Psoas muscle (tissue), 8 donors: Measurements from ENCODE around the gene MRPS5. TPM values are rescaled to one million over a fixed set of nuclear protein-coding genes. Genes with fewer than 3 reads are reported as not detected.

Experiments
- ATAC-seq, 4 donors: fragments of 200-7000 bp; cut with Tn5 transposase; one replicate each; pipeline ENCODE4 v1.9.1; 2020; ENCODE audit warnings: moderate library complexity in 3 of 4, mild to moderate bottlenecking in 2 of 4
- DNase-seq, 2 donors: peaks; one replicate each; pipeline ENCODE4 v3.0.0-alpha.2; 2020
- H3K27ac ChIP-seq: fragments of 200-600 bp; one replicate; pipeline ENCODE4 v1.8.0; 2022
- H3K27me3 ChIP-seq, 3 donors: fragments of 200-600 bp in 1 of 3; one replicate each; pipeline versions ENCODE4 v1.6.1 to v1.8.0; 2013 to 2022; ENCODE audit warnings: low read length in 2 of 3, mild to moderate bottlenecking in 2 of 3, moderate library complexity in 1 of 3; ENCODE audit not compliant: insufficient read depth in 3 of 3
- H3K36me3 ChIP-seq, 2 donors: fragments of 200-600 bp in 1 of 2; one replicate each; pipeline versions ENCODE4 v1.6.1 to v1.8.0; 2013 to 2022; ENCODE audit warnings: low read depth in 1 of 2, mild to moderate bottlenecking in 1 of 2, moderate library complexity in 1 of 2; ENCODE audit not compliant: insufficient read depth in 1 of 2
- H3K4me1 ChIP-seq: fragments of 200-600 bp; one replicate; pipeline ENCODE4 v1.8.0; 2022
- H3K4me3 ChIP-seq: fragments of 200-600 bp; one replicate; pipeline ENCODE4 v1.8.0; 2022; ENCODE audit warnings: mild to moderate bottlenecking
- H3K9me3 ChIP-seq: fragments of 200-600 bp; one replicate; pipeline ENCODE4 v1.8.0; 2022
- CTCF ChIP-seq: fragments of 200-600 bp; IDR thresholded peaks from one replicate; pipeline ENCODE4 v1.8.0; 2022; ENCODE audit warnings: antibody characterized with exemption
- WGBS, 3 donors: extraction: QIAGEN DNeasy Blood & Tissue Kit; methylation state at CpG; one replicate each; pipeline versions ENCODE4 v1.1.6 to v1.1.7; 2013; 5-methylcytosine and 5-hydroxymethylcytosine counted together
- intact Hi-C, 2 donors: fragments of 100-400 bp; cut with DNase I; formaldehyde crosslinking; loops; one replicate each; pipeline versions ENCODE4 v1.11.0 to v1.14.2; 2022
- polyA plus RNA-seq, 3 donors: library from polyadenylated mRNA; stranded (reverse); fragments of 200-250 nt; gene quantifications; one replicate each; pipeline ENCODE4 v1.2.3, GENCODE V29; 2013
- total RNA-seq, 4 donors: library from RNA; stranded (reverse); fragmentation: NEBNext Ultra II Directional in 2 of 4; extraction: Animal tissue kit (Norgen Biotek cat#: 25700) in 2 of 4; gene quantifications; one replicate each; pipeline versions ENCODE4 v1.2.1 to v1.2.4, GENCODE V29; 2021 to 2023
- donor health status: healthy with polysubstance abuse.
- donor health status: DM: no; HTN: no; CAD: no; lungs with moderate emphysema.
- donor health status: Bipolar disorder and iron deficiency.
- donor health status: healthy.
- donor health status: DM: yes; HTN: yes; CAD: no.
- donor health status: DM: no; HTN: no; CAD: no.
- donor health status: DM: no; HTN: no; CAD: no.
- donor health status: DM: yes; HTN: yes; CAD: no.

MRPS5 gene
- total and polyA plus RNA-seq, 7 donors: 45.6 to 180 (median 79.0) TPM

GRCh38 chr2:95072424-95072823 is 49.2 kb downstream of the MRPS5 start:
- Histone ChIP-seq H3K36me3 (no peaks in the 10 kb centered on the region), H3K4me3 (no peak overlapping the region), H3K27ac (no peak overlapping the region), H3K4me1 (peaks cover 6% of the 10 kb centered on the region), H3K9me3 (no peaks in the 10 kb centered on the region), H3K27me3 (peaks cover 0 to 29% (median 4%) of the 10 kb centered on the region in 3 donors)
- TF ChIP-seq CTCF: no peak
- no peak for DNase-seq
- intact Hi-C loops: no loop called here
- WGBS, 3 donors: 47 to 64% (median 56%) methylated on average over 4 of the region's 4 CpGs
- no peak for ATAC-seq

GRCh38 chr2:95071856-95072255 is 49.8 kb downstream of the MRPS5 start:
- no peak for DNase-seq
- no peak for TF ChIP-seq CTCF
- ATAC-seq: no peak
- Histone ChIP-seq H3K27me3 (peaks cover 0 to 29% (median 4%) of the 10 kb centered on the region in 3 donors), H3K9me3 (no peaks in the 10 kb centered on the region), H3K27ac (no peak overlapping the region), H3K4me1 (peaks cover 5% of the 10 kb centered on the region), H3K36me3 (no peaks in the 10 kb centered on the region), H3K4me3 (no peak overlapping the region)
- intact Hi-C loops: no loop called here
- 34 to 55% (median 45%) methylated on average over 4 of the region's 4 CpGs for WGBS, 3 donors

- DNase-seq: no peak
- H3K36me3 ChIP-seq: no peaks in the 10 kb centered on the region
Measured at GRCh38 chr2:95069465-95069864, 52.1 kb downstream of the MRPS5 start.

DNA sequence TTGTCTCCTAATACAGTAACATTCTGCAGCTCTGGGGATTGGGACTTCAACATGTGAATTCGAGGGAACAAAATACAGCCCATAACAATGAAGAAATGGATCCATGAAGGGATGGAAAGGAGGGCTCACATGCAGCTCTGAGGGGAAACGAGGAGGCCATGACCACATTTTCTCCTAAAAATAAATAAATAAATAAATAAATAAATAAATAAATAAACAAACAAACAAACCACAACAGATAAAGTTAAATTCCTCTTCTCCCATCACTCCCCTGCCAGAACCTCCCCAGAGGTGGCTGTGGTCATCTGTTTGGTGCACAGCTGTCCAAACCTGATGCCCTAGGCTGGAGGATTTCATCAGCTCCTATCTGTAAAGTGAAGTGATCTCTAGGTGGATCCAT is 53.4 kb downstream of the MRPS5 start:
- intact Hi-C loops: no loop called here
- Histone ChIP-seq H3K27ac (no peak overlapping the region), H3K4me3 (no peak overlapping the region), H3K4me1 (no peaks in the 10 kb centered on the region), H3K36me3 (no peaks in the 10 kb centered on the region), H3K27me3 (peaks cover 0 to 16% (median 0%) of the 10 kb centered on the region in 3 donors), H3K9me3 (no peaks in the 10 kb centered on the region)
- DNase-seq: no peak
- no peak for TF ChIP-seq CTCF
- ATAC-seq: no peak
- 82 to 85% (median 85%) methylated on average over 2 of the region's 2 CpGs for WGBS, 3 donors

More at GRCh38 chr2:95069465-95069864, 52.1 kb downstream of the MRPS5 start:
- ATAC-seq: no peak
- no peak overlapping the region for H3K4me3 ChIP-seq
- H3K27me3 ChIP-seq: peaks cover 0 to 22% (median 0%) of the 10 kb centered on the region in 3 donors
- TF ChIP-seq CTCF: no peak
- WGBS, 3 donors: 73 to 78% (median 75%) methylated on average over 9 of the region's 9 CpGs
- no peaks in the 10 kb centered on the region for H3K4me1 ChIP-seq
- H3K27ac ChIP-seq: no peak overlapping the region
- intact Hi-C loops: no loop called here
- H3K9me3 ChIP-seq: no peaks in the 10 kb centered on the region
